ENCODE results near the gene MFF.

MFF gene

GRCh38 chr2:227326783-227327182, 1.7 kb downstream of the MFF start:
- TF ChIP-seq CTCF (IDR thresholded peaks at IDR 0.05; ENCODE audit: borderline replicate concordance, insufficient read depth, low read depth, low read length): no peak
- H3K4me3 ChIP-seq (ENCODE audit: low read depth, low read length): no peak overlapping the region

DNA sequence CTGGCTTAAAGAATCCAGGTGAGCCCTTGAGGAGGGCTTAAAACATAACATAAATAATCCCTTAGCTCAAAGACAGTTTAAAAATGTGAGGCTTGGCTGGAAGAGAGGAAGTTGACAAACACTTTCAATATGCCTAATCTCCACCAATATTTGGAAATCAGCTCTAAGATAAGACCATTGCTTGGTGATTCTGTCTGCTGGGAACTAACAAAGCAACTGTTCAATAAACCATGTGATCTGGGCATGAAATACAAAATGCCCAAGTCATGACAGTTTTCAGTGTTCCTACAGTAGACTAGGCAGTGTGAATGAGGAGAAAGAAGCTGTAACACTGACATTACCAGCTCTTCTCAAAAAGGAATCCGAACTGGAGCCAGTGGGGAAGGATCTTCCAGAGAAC, 10.7 kb downstream of the MFF start:
- TF ChIP-seq CTCF (IDR thresholded peaks at IDR 0.05; ENCODE audit: borderline replicate concordance, insufficient read depth, low read depth, low read length): no peak
- H3K4me3 ChIP-seq (ENCODE audit: low read depth, low read length): no peak overlapping the region

GRCh38 chr2:227337442-227337841, 12.4 kb downstream of the MFF start:
- H3K4me3 ChIP-seq (ENCODE audit: low read depth, low read length): no peak overlapping the region
- no peak for TF ChIP-seq CTCF (IDR thresholded peaks at IDR 0.05; ENCODE audit: borderline replicate concordance, insufficient read depth, low read depth, low read length)

- TF ChIP-seq CTCF (IDR thresholded peaks at IDR 0.05; ENCODE audit: borderline replicate concordance, insufficient read depth, low read depth, low read length): no peak
- H3K4me3 ChIP-seq (ENCODE audit: low read depth, low read length): no peak overlapping the region
Observed at GRCh38 chr2:227339098-227339599, 14.1 kb downstream of the MFF start.

GRCh38 chr2:227340106-227340505, 15.1 kb downstream of the MFF start:
- TF ChIP-seq CTCF (IDR thresholded peaks at IDR 0.05; ENCODE audit: borderline replicate concordance, insufficient read depth, low read depth, low read length): no peak
- H3K4me3 ChIP-seq (ENCODE audit: low read depth, low read length): no peak overlapping the region

- no peak overlapping the region for H3K4me3 ChIP-seq (ENCODE audit: low read depth, low read length)
- no peak for TF ChIP-seq CTCF (IDR thresholded peaks at IDR 0.05; ENCODE audit: borderline replicate concordance, insufficient read depth, low read depth, low read length)
Observed at GRCh38 chr2:227341553-227341952, 16.5 kb downstream of the MFF start.

DNA sequence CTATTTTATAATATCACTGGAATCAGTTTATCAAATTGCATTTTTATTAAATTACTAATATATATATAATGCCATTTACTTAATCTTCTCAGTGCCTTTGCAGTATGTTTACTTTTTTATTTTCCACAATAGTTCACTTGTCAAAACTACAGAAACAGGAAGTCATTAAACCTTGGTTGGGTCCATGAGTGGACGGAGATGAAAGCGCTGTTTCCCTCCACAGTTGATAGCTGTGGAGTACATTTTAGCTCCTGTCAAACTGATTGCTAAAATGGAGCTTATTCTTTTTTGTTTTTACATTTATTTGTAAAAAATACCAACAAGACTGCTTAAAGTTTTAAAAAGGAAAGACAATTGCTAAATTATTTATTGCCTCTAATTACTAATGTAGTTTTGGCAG, 19.2 kb downstream of the MFF start:
- no peak for TF ChIP-seq CTCF (IDR thresholded peaks at IDR 0.05; ENCODE audit: borderline replicate concordance, insufficient read depth, low read depth, low read length)
- no peak overlapping the region for H3K4me3 ChIP-seq (ENCODE audit: low read depth, low read length)
